GM12878 (cell line): ENCODE results near the gene FAM219A. TPM values are rescaled to one million over a fixed set of nuclear protein-coding genes. Genes with fewer than 3 reads are reported as not detected.

ENCODE experiments used
- ATAC-seq: fragments of 200-7000 bp; cut with Tn5 transposase; 3 replicates; pipeline ENCODE4 v1.9.1; 2020; ENCODE audit warnings: mild to moderate bottlenecking, moderate library complexity
- BruUV-seq: library from RNA; stranded (reverse); fragments of 400-500 nt; replicated peaks from 2 replicates; lab custom pipeline; 2021; lab: Mats Ljungman, UMichigan
- CTCF ChIA-PET: fragments of 300-600 bp; sonication (Branson Sonifier 250); formaldehyde crosslinking; extraction: SDS; loops from one replicate; lab custom pipeline; 2021; ENCODE audit warnings: inconsistent platforms; lab: Yijun Ruan, JAX
- POLR2A ChIA-PET: fragments of 350-600 bp; formaldehyde crosslinking; extraction: SDS; loops from one replicate; lab custom pipeline; 2021; ENCODE audit warnings: inconsistent platforms; lab: Charles Lee
- RAD21 ChIA-PET: fragments of 300-600 bp; sonication (Branson Sonifier 250); formaldehyde crosslinking; loops from one replicate; lab custom pipeline; 2023; ENCODE audit warnings: antibody characterized with exemption; ENCODE audit not compliant: unreplicated experiment; lab: Charles Lee
- SMC1A ChIA-PET: fragments of 300-600 bp; sonication (Branson Sonifier 250); formaldehyde crosslinking; loops from one replicate; lab custom pipeline; 2023; ENCODE audit not compliant: unreplicated experiment, uncharacterized antibody; lab: Charles Lee
- DNase-seq: peaks from one replicate; pipeline ENCODE4 v3.0.0-alpha.2; 2011; ENCODE audit warnings: low read depth, low spot score
- FAIRE-seq: peaks from 3 replicates; lab custom pipeline; 2011; peaks lifted over from hg19 to GRCh38; lab: Jason Lieb, UNC
- H2AFZ ChIP-seq: 2 replicates; pipeline ENCODE4 v1.6.0; 2011; ENCODE audit warnings: low read depth, low read length, control low read depth; ENCODE audit not compliant: control insufficient read depth
- H3K27ac ChIP-seq: 2 replicates; pipeline ENCODE4 v1.5.1; 2011; ENCODE audit warnings: control low read depth; ENCODE audit not compliant: control insufficient read depth, insufficient read depth
- H3K27me3 ChIP-seq, 2 experiments: replicated peaks in 1 of 2; 2 replicates each; pipeline versions ENCODE4 v1.6.0 to v1.6.1; 2011; ENCODE audit warnings: low read length in 1 of 2; ENCODE audit not compliant: control insufficient read depth in 2 of 2, insufficient read depth in 2 of 2
- H3K36me3 ChIP-seq, 2 experiments: 2 replicates each; pipeline ENCODE4 v1.5.1; 2011; ENCODE audit warnings: low read length in 1 of 2; ENCODE audit not compliant: control insufficient read depth in 2 of 2, insufficient read depth in 2 of 2
- H3K4me1 ChIP-seq: 2 replicates; pipeline ENCODE4 v1.6.1; 2011; ENCODE audit warnings: mild to moderate bottlenecking, low read length, moderate library complexity, mixed read lengths; ENCODE audit not compliant: control insufficient read depth, insufficient read depth
- H3K4me2 ChIP-seq: 2 replicates; pipeline ENCODE4 v1.6.0; 2011; ENCODE audit warnings: control low read depth; ENCODE audit not compliant: control insufficient read depth, insufficient read depth
- H3K4me3 ChIP-seq: fragments of 200-600 bp; sonication (generic); 2 replicates; pipeline ENCODE4 v1.5.1; 2016
- H3K79me2 ChIP-seq: 2 replicates; pipeline ENCODE4 v1.6.0; 2011; ENCODE audit warnings: low read length; ENCODE audit not compliant: control insufficient read depth, insufficient read depth
- H3K9ac ChIP-seq: 2 replicates; pipeline ENCODE4 v1.8.0; 2011; ENCODE audit warnings: low read length, control low read depth, mixed read lengths; ENCODE audit not compliant: control insufficient read depth, insufficient read depth
- H3K9me3 ChIP-seq: replicated peaks from 3 replicates; pipeline ENCODE4 v1.5.1; 2011; ENCODE audit warnings: mild to moderate bottlenecking, low read length; ENCODE audit not compliant: control insufficient read depth, insufficient read depth
- H4K20me1 ChIP-seq: 2 replicates; pipeline ENCODE4 v1.6.0; 2011; ENCODE audit not compliant: control insufficient read depth, insufficient read depth
- DPF2 ChIP-seq: fragments of 450-650 bp; IDR thresholded peaks from 2 replicates; pipeline ENCODE4 v1.6.1; 2017; ENCODE audit warnings: mild to moderate bottlenecking
- NBN ChIP-seq: fragments of 450-650 bp; IDR thresholded peaks from 2 replicates; pipeline ENCODE4 v1.6.1; 2016
- NRF1 ChIP-seq: conservative IDR thresholded peaks from 2 replicates; pipeline ENCODE4 v1.6.1; 2011; ENCODE audit warnings: mild to moderate bottlenecking, low read depth, low read length, improper control_type of control experiment
- RB1 ChIP-seq: fragments of 450-650 bp; formaldehyde crosslinking; IDR thresholded peaks from 2 replicates; pipeline ENCODE4 v1.6.1; 2017; ENCODE audit warnings: mild to moderate bottlenecking, borderline replicate concordance
- RBBP5 ChIP-seq: fragments of 200-600 bp; sonication (generic); conservative IDR thresholded peaks from 2 replicates; pipeline ENCODE4 v1.6.1; 2016
- TCF3 ChIP-seq: IDR thresholded peaks from 2 replicates; pipeline ENCODE4 v1.6.1; 2012; ENCODE audit warnings: low read depth, mild to moderate bottlenecking, low read length, borderline replicate concordance; ENCODE audit not compliant: insufficient read depth
- WGBS: methylation state at CpG from one replicate; pipeline ENCODE4 v1.1.6; 2016; ENCODE audit warnings: low lambda C conversion rate; ENCODE audit not compliant: insufficient replicate concordance, insufficient coverage; ENCODE audit errors: missing lambda C conversion rate; 5-methylcytosine and 5-hydroxymethylcytosine counted together
- in situ Hi-C: fragments of 300-500 bp; cut with MboI; formaldehyde crosslinking; loops from 9 replicates; pipeline ENCODE4 v1.14.3; 2018; ENCODE audit warnings: mixed read lengths
- intact Hi-C: fragments of 100-400 bp; cut with micrococcal nuclease; formaldehyde crosslinking; loops from one replicate; pipeline ENCODE4 v1.14.2; 2022; ENCODE audit not compliant: unreplicated experiment
- polyA plus RNA-seq, 11 experiments: library from polyadenylated mRNA; depleted of rRNA in 4 of 11; unstranded in 6 of 11; stranded (reverse) in 5 of 11; fragments of >200 nt; fragmentation: Nextera tagmentation in 4 of 11; fragmentation: Illumina TruSeq in 1 of 11; extraction: Ambion mirVana in 4 of 11; extraction: Trizol in 1 of 11; gene quantifications; 1 replicate in 1 of 11; 2 replicates in 10 of 11; pipeline versions ENCODE4 v1.2.1 to v1.2.3, GENCODE V29; 2011 to 2016; ENCODE audit warnings: inconsistent platforms in 2 of 11, missing spikeins in 2 of 11, low read depth in 1 of 11
- total RNA-seq, 4 experiments: library from RNA; depleted of rRNA in 3 of 4; stranded (reverse); fragments of >200 nt in 3 of 4; fragmentation: Illumina TruSeq in 1 of 4; extraction: Trizol in 1 of 4; gene quantifications; 2 replicates each; pipeline versions ENCODE4 v1.2.1 to v1.2.3, GENCODE V29; 2013 to 2021
- TF ChIP-seq, protein P1 (sequence below): IDR thresholded peaks from 2 replicates; pipeline ENCODE4 v1.6.1; 2012; ENCODE audit warnings: low read length, inconsistent platforms

FAM219A gene
- total and polyA plus RNA-seq, 10 of the 15 experiments (the other 5 are each of a cell fraction or from before 2014, with no cell fraction given) = 0.11 to 2.0 (median 0.71) TPM

DNA sequence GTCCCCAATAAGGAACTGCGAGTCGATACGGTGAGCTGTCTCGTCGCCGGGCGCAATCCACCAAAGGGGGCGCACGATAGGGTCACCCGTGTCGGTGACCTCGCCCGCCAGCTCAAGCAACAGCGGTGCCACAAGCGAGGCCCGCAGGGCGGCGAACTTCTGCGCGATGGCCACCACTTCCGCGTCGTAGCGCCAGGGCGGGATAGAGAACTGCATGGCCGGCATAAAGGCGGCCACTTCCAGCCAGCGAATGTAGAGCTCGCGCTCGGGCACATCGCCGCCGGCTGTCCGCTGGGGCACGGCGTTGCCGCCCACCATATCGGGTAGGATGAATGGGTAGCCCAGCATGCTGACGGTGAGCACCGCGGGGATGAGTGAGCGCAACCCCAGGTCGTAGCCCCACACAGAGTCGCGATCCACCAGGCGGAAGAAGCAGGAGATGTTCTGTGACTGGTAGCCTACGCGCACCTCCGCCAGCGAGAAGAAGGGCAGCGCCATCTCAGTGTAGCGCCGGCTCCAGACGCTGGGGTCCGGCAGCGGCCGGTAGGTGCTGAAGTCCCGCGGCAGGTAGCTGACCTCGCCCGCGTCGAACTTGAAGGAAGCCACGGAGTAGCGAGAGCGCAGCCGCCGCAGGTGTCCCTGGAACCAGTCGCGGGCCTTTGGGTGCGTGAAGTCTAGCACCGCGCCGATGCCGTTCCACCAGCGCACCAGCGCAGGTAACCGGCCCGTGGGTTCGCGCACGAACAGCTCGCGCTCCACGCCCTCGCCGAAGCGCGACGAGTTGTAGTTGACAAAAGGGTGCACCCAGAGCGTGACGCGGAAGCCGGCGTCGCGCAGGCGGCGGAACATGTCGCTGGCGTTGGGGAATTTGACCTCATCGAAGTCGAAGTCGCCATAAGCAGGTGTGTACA, 87.1 kb downstream of the FAM219A start:
- intact Hi-C loops = no loop called here

More for the DNA sequence above, 87.1 kb downstream of the FAM219A start:
- DNase-seq (no peak), FAIRE-seq (no peak), ATAC-seq (peak; percentile 27; the same call in 2 of the 3 replicates)
- CTCF ChIA-PET = interaction anchor here (0.6 to 2.5 kb wide), 2 partner anchors 8 to 21 kb away, joined by 3 to 7 read pairs; no protein-coding TSS in a partner anchor
- SMC1A ChIA-PET = no interaction called here
- 63% methylated on average over 82 of the region's 105 CpGs for whole genome bisulfite sequencing
- Histone ChIP-seq H3K4me3 (no peak overlapping the region), H3K9me3 (peaks cover 2% of the 10 kb centered on the region; the same call in 1 of the 3 replicates), H3K4me2 (no peak overlapping the region), H2AFZ (no peak overlapping the region), H3K27me3 (no peaks in the 10 kb centered on the region), H4K20me1 (no peaks in the 10 kb centered on the region), H3K79me2 (no peaks in the 10 kb centered on the region), H3K4me1 (0 out of 2 replicates have a peak, but pooled peaks cover 3% of the 10 kb centered on the region), H3K36me3 (no peaks in the 10 kb centered on the region), H3K9ac (no peak overlapping the region), H3K27ac (no peak overlapping the region)
- TF ChIP-seq, protein P1, sequence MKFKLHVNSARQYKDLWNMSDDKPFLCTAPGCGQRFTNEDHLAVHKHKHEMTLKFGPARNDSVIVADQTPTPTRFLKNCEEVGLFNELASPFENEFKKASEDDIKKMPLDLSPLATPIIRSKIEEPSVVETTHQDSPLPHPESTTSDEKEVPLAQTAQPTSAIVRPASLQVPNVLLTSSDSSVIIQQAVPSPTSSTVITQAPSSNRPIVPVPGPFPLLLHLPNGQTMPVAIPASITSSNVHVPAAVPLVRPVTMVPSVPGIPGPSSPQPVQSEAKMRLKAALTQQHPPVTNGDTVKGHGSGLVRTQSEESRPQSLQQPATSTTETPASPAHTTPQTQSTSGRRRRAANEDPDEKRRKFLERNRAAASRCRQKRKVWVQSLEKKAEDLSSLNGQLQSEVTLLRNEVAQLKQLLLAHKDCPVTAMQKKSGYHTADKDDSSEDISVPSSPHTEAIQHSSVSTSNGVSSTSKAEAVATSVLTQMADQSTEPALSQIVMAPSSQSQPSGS = no peak
- TF ChIP-seq NBN (no peak), NRF1 (no peak), RBBP5 (no peak), RB1 (no peak), TCF3 (no peak), DPF2 (no peak)
- POLR2A ChIA-PET = interaction anchor here (0.6 kb wide), 1 partner anchor 84 kb away, joined by 5 read pairs; no protein-coding TSS in a partner anchor
- RAD21 ChIA-PET = no interaction called here
- BruUV-seq = no TSS peak
- in situ Hi-C loops = no loop called here
